HuH-7.5 (cell line): ENCODE results near the gene MFN1.

Source experiments
- DNase-seq: peaks from one replicate; pipeline ENCODE4 v3.0.0; 2011; ENCODE audit warnings: low spot score

MFN1 gene

GRCh38 chr3:179336345-179336929, 11.1 kb upstream of the MFN1 start:
- DNase-seq = no peak

GRCh38 chr3:179348325-179349013, 960 bp downstream of the MFN1 start:
- no peak for DNase-seq

- no peak for DNase-seq
These were observed 8.5 kb downstream of the MFN1 start for GRCh38 chr3:179355996-179356395.

GRCh38 chr3:179363332-179363731, 15.8 kb downstream of the MFN1 start:
- DNase-seq = no peak

- no peak for DNase-seq
These were observed 22.1 kb downstream of the MFN1 start for GRCh38 chr3:179369621-179370020.

- DNase-seq = no peak
These were observed 26.4 kb downstream of the MFN1 start for GRCh38 chr3:179373938-179374337.

- DNase-seq = no peak
These were observed 27.8 kb downstream of the MFN1 start for GRCh38 chr3:179375091-179375999.

GRCh38 chr3:179376474-179376873, 29.0 kb downstream of the MFN1 start:
- DNase-seq = no peak

- no peak for DNase-seq
These were observed 44.4 kb downstream of the MFN1 start for GRCh38 chr3:179391906-179392305.

GRCh38 chr3:179398574-179399231, 51.2 kb downstream of the MFN1 start:
- DNase-seq = no peak

- DNase-seq = no peak
These were observed 54.1 kb downstream of the MFN1 start for GRCh38 chr3:179401561-179401960.

GRCh38 chr3:179402963-179403362, 55.5 kb downstream of the MFN1 start:
- DNase-seq = no peak

- DNase-seq = no peak
These were observed 56.8 kb downstream of the MFN1 start for GRCh38 chr3:179404307-179404706.

- DNase-seq = no peak
These were observed 62.8 kb downstream of the MFN1 start for GRCh38 chr3:179410331-179410730.

GRCh38 chr3:179410999-179411398, 63.5 kb downstream of the MFN1 start:
- DNase-seq = no peak

- no peak for DNase-seq
These were observed 67.3 kb downstream of the MFN1 start for GRCh38 chr3:179414804-179415203.

- no peak for DNase-seq
These were observed 67.9 kb downstream of the MFN1 start for GRCh38 chr3:179415377-179415776.

GRCh38 chr3:179416681-179417080, 69.2 kb downstream of the MFN1 start:
- DNase-seq = no peak

- no peak for DNase-seq
These were observed 71.1 kb downstream of the MFN1 start for GRCh38 chr3:179418610-179419009.

- DNase-seq = no peak
These were observed 74.0 kb downstream of the MFN1 start for GRCh38 chr3:179421500-179421899.

GRCh38 chr3:179425075-179425474, 77.6 kb downstream of the MFN1 start:
- DNase-seq = no peak

GRCh38 chr3:179428876-179429548, 81.5 kb downstream of the MFN1 start:
- no peak for DNase-seq
